NCI-H2171 (cell line): ENCODE data around the gene CEACAM19.
"Not testable (repeated sequence)": the region's sequence is repeated elsewhere in the genome, so short reads cannot be mapped to it uniquely, and the experiment has no call there.

Experiments used
- DNase-seq: peaks from one replicate; lab custom pipeline; 2025; lab: John Stamatoyannopoulos, UW

Gene CEACAM19

GRCh38 chr19:44675521-44675920 is 4.2 kb downstream of the CEACAM19 start:
- DNase-seq, result no peak

GRCh38 chr19:44677019-44677811 is 5.9 kb downstream of the CEACAM19 start:
- no peak for DNase-seq

- no peak for DNase-seq
Measured at GRCh38 chr19:44680536-44680935, 9.3 kb downstream of the CEACAM19 start.

GRCh38 chr19:44681992-44682790 is 10.9 kb downstream of the CEACAM19 start:
- no peak for DNase-seq

- no peak for DNase-seq
Measured at GRCh38 chr19:44682807-44683206, 11.5 kb downstream of the CEACAM19 start.

- DNase-seq, result no peak
Measured at GRCh38 chr19:44683434-44684210, 12.3 kb downstream of the CEACAM19 start.

GRCh38 chr19:44684396-44684795 is 13.1 kb downstream of the CEACAM19 start:
- DNase-seq, result not testable (repeated sequence)

GRCh38 chr19:44684892-44685863 is 13.9 kb downstream of the CEACAM19 start:
- DNase-seq, result no peak

- DNase-seq, result no peak
Measured at GRCh38 chr19:44685877-44686276, 14.6 kb downstream of the CEACAM19 start.

GRCh38 chr19:44686896-44687295 is 15.6 kb downstream of the CEACAM19 start:
- no peak for DNase-seq

- no peak for DNase-seq
Measured at GRCh38 chr19:44687888-44688287, 16.6 kb downstream of the CEACAM19 start.

GRCh38 chr19:44689290-44690130 is 18.2 kb downstream of the CEACAM19 start:
- peak; percentile 45 for DNase-seq

- DNase-seq, result no peak
Measured at GRCh38 chr19:44690131-44690440, 18.8 kb downstream of the CEACAM19 start.

- no peak for DNase-seq
Measured at GRCh38 chr19:44692379-44692721, 21.1 kb downstream of the CEACAM19 start.

- no peak for DNase-seq
Measured at GRCh38 chr19:44694184-44694579, 22.9 kb downstream of the CEACAM19 start.

GRCh38 chr19:44696939-44697669 is 25.8 kb downstream of the CEACAM19 start:
- DNase-seq, result no peak

GRCh38 chr19:44697670-44698034 is 26.4 kb downstream of the CEACAM19 start:
- no peak for DNase-seq

- no peak for DNase-seq
Measured at GRCh38 chr19:44698492-44699201, 27.4 kb downstream of the CEACAM19 start, which contains the start of gene CEACAM16. Gene CEACAM16 (plus strand): TSS chr19:44699151. CDS start chr19:44701457, 2,306 bp downstream.

- no peak for DNase-seq
Measured at GRCh38 chr19:44700547-44700946, 29.3 kb downstream of the CEACAM19 start.
